Spleen (tissue), 7 donors: ENCODE data around the gene PAX3.

Source experiments
- POLR2A ChIP-seq, 3 donors: fragments of 450-650 bp; IDR thresholded peaks; one replicate each; pipeline ENCODE4 v1.5.1; 2017; ENCODE audit warnings: antibody characterized with exemption in 3 of 3, mild to moderate bottlenecking in 1 of 3
- POLR2AphosphoS5 ChIP-seq, 3 donors: sonication (generic); formaldehyde crosslinking; IDR thresholded peaks; one replicate each; pipeline ENCODE4 v1.5.1; 2017; ENCODE audit warnings: antibody characterized with exemption in 3 of 3
- TF ChIP-seq, protein P1 (sequence below), 11 experiments: fragments of 200-600 bp in 7 of 11; fragments of 450-650 bp in 4 of 11; sonication (generic) in 4 of 11; IDR thresholded peaks in 8 of 11; conservative IDR thresholded peaks in 3 of 11; 1 replicate in 7 of 11; 2 replicates in 4 of 11; pipeline versions ENCODE4 v1.4.0 to v1.8.0; 2016 to 2021; ENCODE audit warnings: antibody characterized with exemption in 11 of 11, inconsistent platforms in 4 of 11, mild to moderate bottlenecking in 1 of 11
- donor health status: DM: no; HTN: no; CAD: no; lungs with moderate emphysema.
- donor health status: DM: no; HTN: no; CAD: no.
- donor health status: DM: no; HTN: no; CAD: no.

DNA sequence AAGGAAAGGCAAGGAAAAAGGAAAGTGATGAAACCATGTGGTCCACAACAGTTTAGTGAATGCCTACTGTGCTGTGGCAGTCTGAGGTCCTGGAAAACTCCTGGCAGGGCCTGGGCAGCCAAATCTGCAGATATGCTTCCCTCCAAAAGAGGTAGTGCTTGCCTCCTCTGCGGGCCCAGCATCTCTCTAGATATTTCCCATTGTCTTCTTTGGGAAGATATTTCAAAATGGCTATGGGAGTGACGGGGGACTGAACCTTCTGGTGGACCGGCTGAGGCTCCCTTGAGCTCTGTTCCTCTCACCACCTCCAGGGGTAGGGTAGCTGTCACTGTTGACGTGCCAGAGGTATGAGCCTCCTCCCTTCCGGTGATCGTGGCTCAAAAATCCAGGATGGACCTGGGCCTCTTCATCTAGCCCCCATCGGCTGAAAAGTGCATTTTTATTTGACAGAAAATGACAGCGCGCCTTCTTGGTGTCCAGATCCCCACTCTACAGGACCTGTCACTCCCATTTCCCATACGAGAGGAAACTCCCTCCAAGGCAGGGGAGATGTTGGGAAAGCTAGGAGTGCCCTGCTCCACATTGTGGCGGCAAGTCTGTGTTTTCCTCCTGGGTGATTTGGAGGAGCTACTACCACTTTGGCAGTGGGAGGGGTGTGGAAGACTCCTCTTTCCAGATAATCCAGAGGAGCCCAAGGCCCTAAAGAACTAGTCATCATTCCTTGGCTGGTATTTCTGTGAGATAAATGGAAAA is 9.4 kb upstream of the PAX3 start:
- TF ChIP-seq POLR2AphosphoS5 (IDR thresholded peaks at IDR 0.05) (no peak), POLR2A (IDR thresholded peaks at IDR 0.05) (no peak)
- TF ChIP-seq, protein P1, sequence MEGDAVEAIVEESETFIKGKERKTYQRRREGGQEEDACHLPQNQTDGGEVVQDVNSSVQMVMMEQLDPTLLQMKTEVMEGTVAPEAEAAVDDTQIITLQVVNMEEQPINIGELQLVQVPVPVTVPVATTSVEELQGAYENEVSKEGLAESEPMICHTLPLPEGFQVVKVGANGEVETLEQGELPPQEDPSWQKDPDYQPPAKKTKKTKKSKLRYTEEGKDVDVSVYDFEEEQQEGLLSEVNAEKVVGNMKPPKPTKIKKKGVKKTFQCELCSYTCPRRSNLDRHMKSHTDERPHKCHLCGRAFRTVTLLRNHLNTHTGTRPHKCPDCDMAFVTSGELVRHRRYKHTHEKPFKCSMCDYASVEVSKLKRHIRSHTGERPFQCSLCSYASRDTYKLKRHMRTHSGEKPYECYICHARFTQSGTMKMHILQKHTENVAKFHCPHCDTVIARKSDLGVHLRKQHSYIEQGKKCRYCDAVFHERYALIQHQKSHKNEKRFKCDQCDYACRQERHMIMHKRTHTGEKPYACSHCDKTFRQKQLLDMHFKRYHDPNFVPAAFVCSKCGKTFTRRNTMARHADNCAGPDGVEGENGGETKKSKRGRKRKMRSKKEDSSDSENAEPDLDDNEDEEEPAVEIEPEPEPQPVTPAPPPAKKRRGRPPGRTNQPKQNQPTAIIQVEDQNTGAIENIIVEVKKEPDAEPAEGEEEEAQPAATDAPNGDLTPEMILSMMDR (IDR thresholded peaks at IDR 0.05 in 8 of 11, conservative IDR thresholded peaks at IDR 0.05 in 3 of 11): no peak
